ENCODE data around the gene GANAB. TPM values are rescaled to one million over a fixed set of nuclear protein-coding genes. Genes with fewer than 3 reads are reported as not detected.

The GANAB gene
- total RNA-seq, 6 donors from 2014 or later = 82.3 to 240 (median 138) TPM

- peak in 3 of 4 donors; percentile 91 to 99 (median 98) for TF ChIP-seq POLR2A (IDR thresholded peaks at IDR 0.05)
- peak; percentile 96 to 100 for TF ChIP-seq POLR2AphosphoS5 (IDR thresholded peaks at IDR 0.05)
- TF ChIP-seq EP300 (IDR thresholded peaks at IDR 0.05) = no peak
- peak in 1 of 6 experiments; percentile 11 for TF ChIP-seq CTCF (IDR thresholded peaks at IDR 0.05)
- Histone ChIP-seq H3K36me3 (peaks cover 3 to 24% (median 13%) of the 10 kb centered on the region in 4 donors), H3K27ac (peak within 1 kb of the TSS; percentile 77 to 97 (median 90)), H3K27me3 (no peaks in the 10 kb centered on the region), H3K4me1 (peaks cover 22 to 38% (median 29%) of the 10 kb centered on the region in 4 donors), H3K4me3 (peak within 1 kb of the TSS; percentile 48 to 95 (median 72)), H3K9me3 (no peaks in the 10 kb centered on the region)
- ATAC-seq (ENCODE audit: low FRiP score in 2 of 2) (peak; percentile 98 to 99), DNase-seq (peak; percentile 93 to 98)
- WGBS, 2 donors = 0 to 4% methylated on average over 10 to 47 of the region's 47 CpGs
These were observed 18.7 kb upstream of the GANAB start, which contains the start of the genes C11orf98 and CSKMT for GRCh38 chr11:62665075-62665598. Gene C11orf98, minus strand, starts transcription at chr11:62665210. Its CDS starts 41 bp downstream, at chr11:62665169. Gene CSKMT, plus strand, starts transcription at chr11:62665312. Its CDS starts 568 bp downstream, at chr11:62665880.

GRCh38 chr11:62664405-62665074 is 18.1 kb upstream of the GANAB start:
- Histone ChIP-seq H3K4me1 (peaks cover 21 to 33% (median 29%) of the 10 kb centered on the region in 4 donors), H3K4me3 (peak overlapping the region; percentile 48 to 95 (median 72)), H3K9me3 (no peaks in the 10 kb centered on the region), H3K36me3 (peaks cover 3 to 24% (median 13%) of the 10 kb centered on the region in 4 donors), H3K27me3 (no peaks in the 10 kb centered on the region), H3K27ac (peak overlapping the region; percentile 77 to 97 (median 90))
- WGBS, 2 donors = 3 to 4% methylated on average over 15 to 36 of the region's 36 CpGs
- ATAC-seq (ENCODE audit: low FRiP score in 2 of 2) (peak; percentile 62 to 71), DNase-seq (peak in 1 of 2 donors; percentile 45)
- TF ChIP-seq EP300 (IDR thresholded peaks at IDR 0.05) (no peak), POLR2A (IDR thresholded peaks at IDR 0.05) (no peak), POLR2AphosphoS5 (IDR thresholded peaks at IDR 0.05) (no peak), CTCF (IDR thresholded peaks at IDR 0.05) (no peak)

GRCh38 chr11:62656796-62657429 is 10.5 kb upstream of the GANAB start:
- ATAC-seq (ENCODE audit: low FRiP score in 2 of 2) = no peak
- Histone ChIP-seq H3K4me3 (no peak overlapping the region), H3K27me3 (no peaks in the 10 kb centered on the region), H3K4me1 (peaks cover 5 to 9% (median 7%) of the 10 kb centered on the region in 4 donors), H3K27ac (no peak overlapping the region), H3K36me3 (peaks cover 0 to 6% (median 2%) of the 10 kb centered on the region in 4 donors), H3K9me3 (no peaks in the 10 kb centered on the region)
- DNase-seq = no peak
- 51 to 55% methylated on average over 5 of the region's 5 CpGs for WGBS, 2 donors
- TF ChIP-seq EP300 (IDR thresholded peaks at IDR 0.05) = no peak
- no peak for TF ChIP-seq POLR2AphosphoS5 (IDR thresholded peaks at IDR 0.05)
- no peak for TF ChIP-seq CTCF (IDR thresholded peaks at IDR 0.05)
- TF ChIP-seq POLR2A (IDR thresholded peaks at IDR 0.05) = no peak

GRCh38 chr11:62654297-62654696 is 7.9 kb upstream of the GANAB start:
- no peak overlapping the region for H3K27ac ChIP-seq
- no peak for TF ChIP-seq CTCF (IDR thresholded peaks at IDR 0.05)
- no peak for TF ChIP-seq EP300 (IDR thresholded peaks at IDR 0.05)
- TF ChIP-seq POLR2AphosphoS5 (IDR thresholded peaks at IDR 0.05) = no peak
- TF ChIP-seq POLR2A (IDR thresholded peaks at IDR 0.05) = no peak
- H3K36me3 ChIP-seq = peaks cover 0 to 10% (median 6%) of the 10 kb centered on the region in 4 donors
- WGBS, 2 donors = 88 to 91% methylated on average over 11 of the region's 11 CpGs
- peaks cover 11 to 25% (median 15%) of the 10 kb centered on the region in 4 donors for H3K4me1 ChIP-seq
- no peaks in the 10 kb centered on the region for H3K9me3 ChIP-seq
- no peak overlapping the region for H3K4me3 ChIP-seq
- no peak for ATAC-seq (ENCODE audit: low FRiP score in 2 of 2)
- no peak for DNase-seq
- H3K27me3 ChIP-seq = no peaks in the 10 kb centered on the region

All from upper lobe of left lung (tissue), 6 donors.